ENCODE data around the gene LRRC7.
"Not testable (repeated sequence)": the region's sequence is repeated elsewhere in the genome, so short reads cannot be mapped to it uniquely, and the experiment has no call there.

Gene LRRC7

DNA sequence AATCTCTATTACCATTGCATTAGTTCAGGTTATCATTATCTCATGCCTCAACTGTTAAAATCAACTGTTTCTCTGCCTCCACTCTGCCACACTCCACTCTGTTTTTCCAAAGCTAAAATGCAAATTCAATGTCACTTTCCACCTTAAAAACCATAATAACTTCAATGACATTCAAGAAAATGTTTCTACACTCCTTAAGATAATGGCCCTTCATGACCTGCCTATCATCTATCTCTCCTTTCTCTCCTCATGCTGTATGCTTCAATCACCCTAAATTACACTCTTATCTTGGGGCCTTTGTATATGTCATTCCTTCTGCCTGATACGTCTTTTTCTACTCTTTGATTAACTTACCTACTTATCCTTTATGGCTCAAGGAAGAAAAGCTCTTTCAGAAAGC, 296.0 kb downstream of the LRRC7 start:
- TF ChIP-seq, protein P1, sequence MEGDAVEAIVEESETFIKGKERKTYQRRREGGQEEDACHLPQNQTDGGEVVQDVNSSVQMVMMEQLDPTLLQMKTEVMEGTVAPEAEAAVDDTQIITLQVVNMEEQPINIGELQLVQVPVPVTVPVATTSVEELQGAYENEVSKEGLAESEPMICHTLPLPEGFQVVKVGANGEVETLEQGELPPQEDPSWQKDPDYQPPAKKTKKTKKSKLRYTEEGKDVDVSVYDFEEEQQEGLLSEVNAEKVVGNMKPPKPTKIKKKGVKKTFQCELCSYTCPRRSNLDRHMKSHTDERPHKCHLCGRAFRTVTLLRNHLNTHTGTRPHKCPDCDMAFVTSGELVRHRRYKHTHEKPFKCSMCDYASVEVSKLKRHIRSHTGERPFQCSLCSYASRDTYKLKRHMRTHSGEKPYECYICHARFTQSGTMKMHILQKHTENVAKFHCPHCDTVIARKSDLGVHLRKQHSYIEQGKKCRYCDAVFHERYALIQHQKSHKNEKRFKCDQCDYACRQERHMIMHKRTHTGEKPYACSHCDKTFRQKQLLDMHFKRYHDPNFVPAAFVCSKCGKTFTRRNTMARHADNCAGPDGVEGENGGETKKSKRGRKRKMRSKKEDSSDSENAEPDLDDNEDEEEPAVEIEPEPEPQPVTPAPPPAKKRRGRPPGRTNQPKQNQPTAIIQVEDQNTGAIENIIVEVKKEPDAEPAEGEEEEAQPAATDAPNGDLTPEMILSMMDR (conservative IDR thresholded peaks at IDR 0.05; ENCODE audit: low read depth, low read length), result no peak
- no peak overlapping the region for H3K4me3 ChIP-seq (ENCODE audit: low read depth, low read length)
- no peak for DNase-seq (ENCODE audit: low read depth)

DNA sequence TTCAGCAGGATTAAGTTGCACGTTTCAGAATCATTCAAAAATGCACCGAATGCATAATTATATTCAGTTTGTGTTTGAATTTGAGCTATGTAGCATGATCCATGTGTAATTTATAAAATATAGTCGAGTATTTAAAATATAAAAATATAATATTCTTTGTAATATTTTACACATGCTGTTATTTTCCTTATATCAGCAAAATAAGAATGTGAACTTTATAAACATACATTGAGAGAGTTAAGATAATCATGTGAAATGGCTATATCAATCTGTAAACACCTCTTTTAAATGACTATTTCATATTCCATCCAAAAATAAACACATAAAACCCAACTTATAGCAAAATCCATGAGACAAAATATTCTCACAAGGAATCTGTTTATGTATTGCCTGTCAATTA, 303.7 kb downstream of the LRRC7 start:
- H3K4me3 ChIP-seq (ENCODE audit: low read depth, low read length), result no peak overlapping the region
- TF ChIP-seq, protein P1 (conservative IDR thresholded peaks at IDR 0.05; ENCODE audit: low read depth, low read length), result no peak
- DNase-seq (ENCODE audit: low read depth), result no peak

DNA sequence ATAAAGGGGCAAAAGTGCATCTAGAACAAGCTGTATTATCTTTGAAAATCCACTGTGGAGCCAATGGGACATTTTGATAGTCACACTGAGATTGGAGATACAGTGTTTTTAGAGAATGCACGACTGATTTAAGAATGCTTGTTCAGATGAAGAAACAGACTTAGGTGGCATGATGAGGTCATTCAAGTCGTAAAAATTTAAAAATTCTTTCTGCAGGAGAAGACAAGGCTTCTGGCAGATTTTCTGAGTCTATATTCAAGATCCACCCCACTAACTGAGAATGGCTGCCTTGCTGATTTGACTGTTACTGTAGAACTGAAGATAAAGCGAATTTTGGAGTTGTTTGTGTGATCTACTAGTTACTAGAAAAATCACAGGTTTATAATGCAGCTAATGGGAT, 310.6 kb downstream of the LRRC7 start:
- H3K4me3 ChIP-seq (ENCODE audit: low read depth, low read length), result no peak overlapping the region
- TF ChIP-seq, protein P1 (conservative IDR thresholded peaks at IDR 0.05; ENCODE audit: low read depth, low read length), result no peak
- DNase-seq (ENCODE audit: low read depth), result no peak

DNA sequence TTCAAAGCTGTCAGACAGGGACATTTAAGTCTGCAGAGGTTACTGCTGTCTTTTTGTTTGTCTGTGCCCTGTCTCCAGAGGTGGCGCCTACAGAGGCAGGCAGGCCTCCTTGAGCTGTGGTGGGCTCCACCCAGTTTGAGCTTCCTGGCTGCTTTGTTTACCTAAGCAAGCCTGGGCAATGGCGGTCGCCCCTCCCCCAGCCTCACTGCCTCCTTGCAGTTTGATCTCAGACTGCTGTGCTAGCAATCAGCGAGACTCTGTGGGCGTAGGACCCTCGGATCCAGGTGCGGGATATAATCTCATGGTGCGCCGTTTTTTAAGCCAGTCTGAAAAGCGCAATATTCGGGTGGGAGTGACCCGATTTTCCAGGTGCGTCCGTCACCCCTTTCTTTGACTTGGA, 320.3 kb downstream of the LRRC7 start:
- H3K4me3 ChIP-seq (ENCODE audit: low read depth, low read length); DNase-seq (ENCODE audit: low read depth): not testable (repeated sequence)

DNA sequence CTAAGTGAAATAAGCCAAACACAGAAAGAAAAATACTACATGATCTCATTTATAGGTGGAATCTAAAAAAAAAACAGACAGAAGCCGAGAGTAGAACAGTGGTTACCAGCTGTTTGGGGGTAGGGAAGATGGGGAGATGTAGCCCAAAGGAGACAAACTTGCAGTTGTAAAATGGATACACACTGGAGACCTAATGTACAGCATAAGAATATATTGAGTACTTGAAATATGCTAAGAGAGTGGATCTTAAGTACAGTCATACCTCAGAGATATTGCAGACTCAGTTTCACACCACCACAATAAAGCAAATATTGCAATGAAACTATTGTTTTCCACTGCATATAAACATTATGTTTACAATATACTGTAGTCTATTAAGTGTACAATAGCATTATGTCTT, 320.9 kb downstream of the LRRC7 start:
- TF ChIP-seq, protein P1 (conservative IDR thresholded peaks at IDR 0.05; ENCODE audit: low read depth, low read length), result no peak
- H3K4me3 ChIP-seq (ENCODE audit: low read depth, low read length), result no peak overlapping the region
- no peak for DNase-seq (ENCODE audit: low read depth)

DNA sequence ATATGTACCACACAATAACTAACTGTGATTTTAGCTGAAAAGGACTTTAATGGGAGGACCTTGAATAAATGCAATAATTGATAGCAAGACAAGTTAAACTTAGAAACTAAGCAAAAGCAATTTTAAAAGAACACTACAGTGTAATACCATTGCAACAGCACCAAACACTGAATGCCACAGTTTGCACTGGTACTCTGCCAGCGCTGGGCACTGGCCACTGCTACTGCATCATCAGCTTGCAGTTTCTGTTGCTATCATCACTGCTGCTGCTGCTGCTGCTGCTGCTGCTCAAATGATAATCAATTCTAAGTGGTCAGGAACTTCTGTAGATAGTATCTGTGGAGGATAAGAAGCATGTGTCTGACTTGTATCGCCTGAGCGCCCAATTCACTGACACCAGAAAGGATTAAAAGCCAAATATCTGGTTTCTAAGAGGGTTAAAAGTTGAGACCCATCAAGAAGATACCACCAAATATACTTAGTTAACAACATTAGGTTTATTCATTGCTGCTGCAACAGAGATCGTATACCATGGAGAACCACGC, 330.8 kb downstream of the LRRC7 start:
- no peak overlapping the region for H3K4me3 ChIP-seq (ENCODE audit: low read depth, low read length)
- DNase-seq (ENCODE audit: low read depth), result no peak
- TF ChIP-seq, protein P1 (conservative IDR thresholded peaks at IDR 0.05; ENCODE audit: low read depth, low read length), result no peak

DNA sequence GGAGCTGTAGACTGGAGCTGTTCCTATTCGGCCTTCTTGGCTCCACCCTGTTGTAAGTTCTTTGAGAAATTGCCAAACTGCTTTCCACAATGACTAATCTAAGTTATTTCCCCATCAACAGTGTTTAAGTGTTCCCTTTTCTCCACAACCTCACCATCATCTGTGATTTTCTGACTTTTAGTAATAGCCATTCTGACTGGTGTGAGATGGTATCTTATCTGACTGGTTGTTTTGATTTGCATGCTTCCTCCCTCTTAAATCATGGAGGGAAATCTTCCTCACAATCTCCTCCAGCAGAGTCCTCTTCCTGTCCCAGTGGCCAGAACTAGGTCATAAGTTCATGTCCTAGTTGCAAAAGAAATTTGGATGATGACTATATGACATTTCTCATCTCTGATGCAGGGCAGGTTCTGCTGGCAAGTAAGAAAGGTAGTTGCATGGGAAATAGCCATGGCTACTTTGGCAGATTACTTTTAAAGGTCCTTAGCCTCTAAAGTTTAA, 343.6 kb downstream of the LRRC7 start:
- TF ChIP-seq, protein P1 (conservative IDR thresholded peaks at IDR 0.05; ENCODE audit: low read depth, low read length), result no peak
- H3K4me3 ChIP-seq (ENCODE audit: low read depth, low read length), result no peak overlapping the region
- peak; percentile 92 for DNase-seq (ENCODE audit: low read depth)

Measured in choroid plexus epithelial cell (primary cell).